ENCODE results near the gene PCDH15. TPM values are rescaled to one million over a fixed set of nuclear protein-coding genes. Genes with fewer than 3 reads are reported as not detected.

Gene PCDH15
- total and polyA plus RNA-seq, 2 of the 13 experiments (the other 11 are each of a cell fraction or from before 2014, with no cell fraction given), result not detected

- Histone ChIP-seq H3K36me3 (replicated peaks in 1 of 2; ENCODE audit: control insufficient read depth in 1 of 2, insufficient read depth in 2 of 2, low read length in 2 of 2) (no peaks in the 10 kb centered on the region), H3K27me3 (ENCODE audit: control insufficient read depth in 1 of 2, insufficient read depth in 2 of 2, low read length in 2 of 2) (no peaks in the 10 kb centered on the region), H3K4me3 (replicated peaks in 1 of 3; ENCODE audit: insufficient read depth in 1 of 3, low read depth in 2 of 3, low read length in 3 of 3) (no peak overlapping the region), H3K9me3 (ENCODE audit: low read length) (no peaks in the 10 kb centered on the region), H3K4me2 (ENCODE audit: low read depth, low read length) (no peak overlapping the region), H2AFZ (ENCODE audit: low read length) (no peak overlapping the region), H3K4me1 (ENCODE audit: insufficient read depth, low read length) (no peaks in the 10 kb centered on the region), H4K20me1 (ENCODE audit: insufficient read depth, low read length) (no peaks in the 10 kb centered on the region), H3K27ac (ENCODE audit: extremely low read length, insufficient read depth, low read length) (no peak overlapping the region), H3K9ac (ENCODE audit: insufficient read depth, low read depth, low read length) (no peak overlapping the region), H3K79me2 (ENCODE audit: insufficient read depth, low read length) (no peaks in the 10 kb centered on the region)
- CTCF ChIA-PET (ENCODE audit: low intra/inter-chr PET ratio, low total read pairs), result no interaction called here
- DNase-seq (ENCODE audit: low spot score) (no peak), ATAC-seq (no peak), FAIRE-seq (no peak)
- in situ Hi-C loops (cut with HindIII; ENCODE audit: extremely low pct_ligation_motif_present, low pct_unique_long_range_greater_than_20kb), result no loop called here
- POLR2A ChIA-PET, result no interaction called here
- TF ChIP-seq, protein P1, sequence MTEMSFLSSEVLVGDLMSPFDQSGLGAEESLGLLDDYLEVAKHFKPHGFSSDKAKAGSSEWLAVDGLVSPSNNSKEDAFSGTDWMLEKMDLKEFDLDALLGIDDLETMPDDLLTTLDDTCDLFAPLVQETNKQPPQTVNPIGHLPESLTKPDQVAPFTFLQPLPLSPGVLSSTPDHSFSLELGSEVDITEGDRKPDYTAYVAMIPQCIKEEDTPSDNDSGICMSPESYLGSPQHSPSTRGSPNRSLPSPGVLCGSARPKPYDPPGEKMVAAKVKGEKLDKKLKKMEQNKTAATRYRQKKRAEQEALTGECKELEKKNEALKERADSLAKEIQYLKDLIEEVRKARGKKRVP (CRISPR knock-in tag; IDR thresholded peaks at IDR 0.05), result no peak
- TF ChIP-seq CHCHD3 (CRISPR knock-in tag; IDR thresholded peaks at IDR 0.05) (no peak), DMAP1 (CRISPR knock-in tag; IDR thresholded peaks at IDR 0.05) (no peak), ZBTB20 (CRISPR knock-in tag; IDR thresholded peaks at IDR 0.05; ENCODE audit: borderline replicate concordance, low read depth) (no peak), MAF1 (CRISPR knock-in tag; IDR thresholded peaks at IDR 0.05; ENCODE audit: borderline replicate concordance) (no peak), NFKB2 (CRISPR knock-in tag; IDR thresholded peaks at IDR 0.05; ENCODE audit: borderline replicate concordance) (no peak), ZNF234 (CRISPR knock-in tag; conservative IDR thresholded peaks at IDR 0.05) (no peak), ZEB1 (IDR thresholded peaks at IDR 0.05; ENCODE audit: insufficient replicate concordance, low read depth) (no peak), IKZF4 (CRISPR knock-in tag; IDR thresholded peaks at IDR 0.05; ENCODE audit: borderline replicate concordance, low read depth, not compliant biosample characterization) (no peak), MYNN (CRISPR knock-in tag; IDR thresholded peaks at IDR 0.05; ENCODE audit: low read depth) (no peak), NCOA2 (CRISPR knock-in tag; IDR thresholded peaks at IDR 0.05) (no peak), TFDP1 (CRISPR knock-in tag; IDR thresholded peaks at IDR 0.05; ENCODE audit: borderline replicate concordance) (no peak), ZNF33B (CRISPR knock-in tag; IDR thresholded peaks at IDR 0.05) (no peak), ZNF615 (CRISPR knock-in tag; IDR thresholded peaks at IDR 0.05; ENCODE audit: borderline replicate concordance) (no peak), ZNF816 (CRISPR knock-in tag; IDR thresholded peaks at IDR 0.05; ENCODE audit: borderline replicate concordance) (no peak), ATF2 (CRISPR knock-in tag; IDR thresholded peaks at IDR 0.05) (no peak)
- BruUV-seq (replicated peaks), result no TSS peak
- WGBS (ENCODE audit: low lambda C conversion rate), result 3% methylated on average over 4 of the region's 4 CpGs
- intact Hi-C loops (cut with micrococcal nuclease; ENCODE audit: unreplicated experiment), result no loop called here
Observed at GRCh38 chr10:53864846-53865245, 936.2 kb downstream of the PCDH15 start.

Data from HepG2 (cell line).